ENCODE measurements around the gene SLC6A13. TPM values are rescaled to one million over a fixed set of nuclear protein-coding genes. Genes with fewer than 3 reads are reported as not detected.
"Not testable (repeated sequence)": the region's sequence is repeated elsewhere in the genome, so short reads cannot be mapped to it uniquely, and the experiment has no call there.

The SLC6A13 gene
- not detected for total RNA-seq

DNA sequence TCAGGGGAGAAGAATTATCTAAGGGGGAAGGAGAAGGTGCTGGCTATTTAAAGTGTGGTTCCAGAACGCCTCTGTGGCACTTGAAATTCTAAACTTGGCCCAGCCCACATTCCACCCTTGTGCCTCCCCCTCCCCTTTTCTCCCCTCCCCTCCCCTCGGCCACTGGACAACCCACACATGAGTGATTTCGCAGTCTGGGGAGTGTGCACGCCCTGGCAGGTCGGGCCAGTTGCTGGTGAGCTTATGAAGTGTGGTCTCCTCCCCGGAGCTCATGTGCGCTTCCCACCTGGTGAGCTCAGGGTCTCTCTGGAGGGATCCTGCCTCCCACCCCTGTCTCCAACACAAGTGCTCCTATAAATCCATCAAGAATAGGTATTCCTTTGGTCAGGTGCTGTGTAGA lies at the start of gene SLC6A13:
SLC6A13 (minus strand) TSS at position 20 of the 400 bp plus-strand sequence. CDS start 2,784 bp downstream, outside the sequence.
- no peak for DNase-seq

DNA sequence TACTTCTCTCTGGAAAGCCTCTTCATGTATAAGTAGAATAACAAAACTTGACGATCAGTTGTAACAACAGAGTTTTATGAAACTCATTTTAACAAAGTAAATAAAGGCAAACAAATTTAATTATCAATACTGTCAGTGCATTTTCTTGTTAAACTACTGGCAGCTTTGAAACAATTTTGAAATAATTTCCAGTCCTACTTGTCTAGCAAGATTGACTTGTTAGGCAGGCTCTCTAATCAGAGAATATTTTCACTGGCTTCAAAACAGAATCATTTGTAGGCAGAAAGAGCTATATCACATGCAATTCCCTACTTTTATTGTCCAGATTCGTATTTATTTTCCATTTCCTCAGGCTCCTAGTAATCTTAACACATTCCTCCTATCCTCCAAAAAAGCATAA lies 45.9 kb upstream of the SLC6A13 start:
- no peak for DNase-seq

DNA sequence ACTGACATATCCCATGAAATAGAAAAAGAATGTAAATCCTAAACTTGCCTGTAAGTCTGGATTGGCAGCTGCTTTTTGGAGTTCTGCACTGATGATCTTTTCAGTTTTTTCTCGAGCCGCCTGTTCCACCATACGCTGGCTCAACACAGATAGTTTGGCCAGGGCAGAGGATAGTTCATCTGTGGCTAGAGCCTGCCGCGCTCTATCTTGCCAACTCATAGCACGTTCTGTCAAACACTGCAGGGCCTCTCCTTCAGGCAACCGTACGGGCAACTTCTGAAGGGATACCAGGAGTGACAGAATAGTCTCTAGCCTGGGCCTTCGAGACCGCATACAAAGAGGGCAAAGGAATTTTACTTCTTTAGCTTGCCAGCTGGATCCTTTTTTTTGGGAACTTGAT lies 44.8 kb upstream of the SLC6A13 start:
- DNase-seq = no peak

DNA sequence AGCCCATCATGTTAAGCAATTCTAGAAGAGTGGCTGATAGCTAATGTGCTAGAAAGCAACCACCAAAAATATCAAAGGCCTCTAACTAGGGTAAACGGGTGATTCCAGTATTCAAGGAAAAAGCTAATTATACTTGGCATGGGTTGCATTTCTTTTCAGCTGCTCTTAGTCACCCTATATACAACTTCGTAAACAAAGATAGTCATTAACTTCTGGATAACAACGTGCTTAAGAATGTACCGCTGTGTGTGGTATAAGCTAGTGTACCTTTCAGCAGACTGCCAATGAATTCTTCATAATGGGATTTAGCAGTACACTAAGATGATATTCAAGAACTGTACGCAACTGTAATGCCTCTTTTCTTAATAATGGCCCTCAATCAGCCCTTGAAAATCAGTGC lies 42.2 kb upstream of the SLC6A13 start:
- no peak for DNase-seq

DNA sequence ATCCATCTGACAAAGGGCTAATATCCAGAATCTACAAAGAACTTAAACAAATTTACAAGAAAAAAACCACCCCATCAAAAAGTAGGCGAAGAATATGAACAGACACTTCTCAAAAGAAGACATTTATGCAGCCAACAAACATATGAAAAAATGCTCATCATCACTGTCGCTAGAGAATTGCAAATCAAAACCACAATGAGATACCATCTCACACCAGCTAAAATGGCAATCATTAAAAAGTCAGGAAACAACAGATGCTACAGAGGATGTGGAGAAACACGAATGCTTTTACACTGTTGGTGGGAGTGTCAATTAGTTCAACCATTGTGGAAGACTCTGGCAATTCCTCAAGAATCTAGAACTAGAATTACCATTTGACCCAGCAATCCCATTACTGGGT lies 40.1 kb upstream of the SLC6A13 start:
- DNase-seq = not testable (repeated sequence)

DNA sequence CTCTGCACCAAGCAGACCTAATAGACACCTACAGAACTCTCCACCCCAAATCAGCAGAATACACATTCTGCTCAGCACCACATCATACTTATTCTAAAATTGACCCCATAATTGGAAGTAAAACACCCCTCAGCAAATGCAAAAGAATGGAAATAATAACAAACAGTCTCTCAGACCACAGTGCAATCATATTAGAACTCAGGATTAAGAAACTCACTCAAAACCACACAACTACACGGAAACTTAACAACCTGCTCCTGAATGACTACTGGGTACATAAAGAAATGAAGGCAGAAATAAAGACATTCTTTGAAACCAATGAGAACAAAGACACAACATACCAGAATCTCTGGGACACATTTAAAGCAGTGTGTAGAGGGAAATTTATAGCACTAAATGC lies 37.5 kb upstream of the SLC6A13 start:
- DNase-seq = not testable (repeated sequence)

DNA sequence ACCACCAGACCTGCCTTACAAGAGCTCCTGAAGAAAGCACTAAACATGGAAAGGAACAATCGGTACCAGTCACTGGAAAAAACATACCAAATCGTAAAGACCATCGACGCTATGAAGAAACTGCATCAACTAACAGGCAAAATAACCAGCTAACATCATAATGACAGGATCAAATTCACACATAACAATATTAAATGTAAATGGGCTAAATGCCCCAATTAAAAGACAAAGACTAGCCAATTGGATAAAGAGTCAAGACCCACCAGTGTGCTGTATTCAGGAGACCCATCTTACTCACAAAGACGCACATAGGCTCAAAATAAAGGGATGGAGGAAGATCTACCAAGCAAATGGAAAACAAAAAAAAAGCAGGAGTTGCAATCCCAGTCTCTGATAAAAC lies 36.9 kb upstream of the SLC6A13 start:
- not testable (repeated sequence) for DNase-seq

DNA sequence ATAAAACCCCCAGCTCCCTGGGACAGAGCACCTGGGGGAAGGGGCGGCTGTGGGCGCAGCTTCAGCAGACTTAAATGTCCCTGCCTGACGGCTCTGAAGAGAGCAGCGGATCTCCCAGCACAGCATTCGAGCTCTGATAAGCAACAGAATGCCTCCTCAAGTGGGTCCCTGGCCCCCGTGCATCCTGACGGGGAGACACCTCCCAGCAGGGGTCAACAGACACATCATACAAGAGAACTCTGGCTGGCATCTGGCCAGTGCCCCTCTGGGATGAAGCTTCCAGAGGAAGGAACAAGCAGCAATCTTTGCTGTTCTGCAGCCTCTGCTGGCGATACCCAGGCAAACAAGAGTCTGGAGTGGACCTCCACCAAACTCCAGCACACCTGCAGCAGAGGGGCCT lies 35.4 kb upstream of the SLC6A13 start:
- not testable (repeated sequence) for DNase-seq

DNA sequence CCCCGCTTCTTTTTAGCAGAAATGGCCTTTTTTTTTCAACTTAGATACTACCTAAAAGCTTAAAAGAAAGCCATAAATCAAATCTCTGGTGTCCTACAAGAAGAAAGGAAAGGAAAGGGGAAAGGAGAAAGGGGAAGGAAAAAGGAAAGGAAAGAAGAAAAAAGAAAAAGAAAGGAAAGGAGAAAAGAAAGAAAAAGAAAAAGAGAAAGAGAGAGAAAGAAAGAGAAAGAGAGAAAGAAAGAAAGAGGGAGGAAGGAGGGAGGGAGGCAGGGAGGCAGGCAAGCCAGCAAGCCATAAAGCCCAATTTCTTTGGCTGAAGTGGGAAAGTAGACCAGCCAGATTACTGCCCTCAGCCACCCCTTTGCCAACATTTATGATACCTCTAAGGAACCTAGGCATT lies 32.5 kb upstream of the SLC6A13 start:
- no peak for DNase-seq

DNA sequence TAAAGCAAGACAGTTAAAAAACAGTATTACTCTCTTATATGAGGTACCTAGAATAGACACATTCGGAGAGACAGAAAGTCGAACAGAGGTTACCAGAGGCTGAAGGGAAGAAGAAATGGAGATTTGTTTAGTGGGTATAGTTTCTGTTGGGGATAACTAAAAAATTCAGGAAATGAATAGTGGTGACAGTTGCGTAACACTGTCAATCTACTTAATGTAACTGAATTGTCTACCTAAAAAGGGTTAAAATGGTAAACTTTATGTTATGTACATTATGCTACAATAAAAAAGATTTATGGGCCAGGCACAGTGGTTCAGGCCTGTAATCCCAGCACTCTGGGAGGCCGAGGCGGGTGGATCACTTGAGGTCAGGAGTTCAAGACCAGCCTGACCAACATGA lies 30.6 kb upstream of the SLC6A13 start:
- DNase-seq = no peak

DNA sequence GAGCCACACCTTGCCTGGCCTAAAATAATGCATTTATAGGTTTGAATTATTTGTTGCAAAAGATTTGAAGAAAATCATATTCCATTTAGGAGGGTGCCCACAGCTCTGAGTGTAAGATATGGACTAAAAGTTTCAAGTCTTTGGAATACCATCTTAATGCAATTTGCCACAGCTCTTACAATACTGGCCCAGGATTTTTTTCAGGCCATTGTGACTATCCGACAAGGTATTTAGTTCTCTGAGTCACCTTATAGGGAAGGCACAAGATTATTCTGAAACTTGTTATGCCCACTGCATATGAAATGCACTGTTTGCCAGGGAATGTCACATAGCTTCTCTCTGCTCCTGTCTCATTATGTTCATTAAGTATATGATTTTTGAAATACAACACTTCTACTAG lies 29.6 kb upstream of the SLC6A13 start:
- DNase-seq = no peak

DNA sequence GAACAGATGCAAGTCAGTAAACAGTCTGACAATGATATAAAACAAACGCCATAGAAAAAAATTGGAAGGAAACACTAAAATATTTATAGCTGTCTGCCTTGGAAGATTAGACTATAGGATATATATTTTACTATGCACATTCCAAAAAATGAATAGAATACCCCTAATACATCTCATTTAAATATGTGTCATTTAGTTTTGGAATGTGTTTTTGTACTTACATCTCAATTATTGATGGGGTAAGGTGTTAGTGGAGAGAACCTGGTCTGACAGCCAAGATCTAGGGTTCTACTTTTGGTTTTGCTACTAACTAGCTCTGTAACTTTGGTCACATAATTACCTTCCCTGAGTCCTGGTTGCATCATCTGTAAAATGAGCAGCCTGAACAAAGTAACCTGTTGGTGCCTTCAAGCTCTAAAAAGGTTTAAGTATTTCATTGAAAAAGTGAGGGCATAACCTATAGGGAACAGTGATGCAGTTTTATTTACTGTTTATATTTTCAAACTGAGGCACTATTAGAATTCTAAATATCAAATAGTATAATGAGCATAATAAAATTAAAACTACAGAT lies 28.6 kb upstream of the SLC6A13 start:
- no peak for DNase-seq

DNA sequence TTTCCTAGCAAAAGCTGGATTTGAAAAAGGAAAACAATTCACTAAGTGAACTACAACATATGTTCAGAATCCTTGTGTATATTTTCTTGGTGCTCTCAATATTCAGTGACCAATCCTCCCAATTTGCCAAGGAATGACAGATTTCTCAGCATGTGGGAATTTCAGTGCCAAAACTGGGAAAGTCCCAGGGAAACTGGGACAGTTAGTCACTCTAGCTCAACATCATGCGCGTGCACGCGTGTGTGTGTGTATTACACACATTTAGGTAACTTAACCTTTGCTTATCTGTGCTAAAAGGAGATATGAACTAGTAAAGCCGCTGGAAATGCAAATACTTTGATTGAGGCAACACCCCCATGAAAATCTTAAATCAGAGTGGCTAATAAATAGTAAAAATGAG lies 26.1 kb upstream of the SLC6A13 start:
- DNase-seq = no peak

DNA sequence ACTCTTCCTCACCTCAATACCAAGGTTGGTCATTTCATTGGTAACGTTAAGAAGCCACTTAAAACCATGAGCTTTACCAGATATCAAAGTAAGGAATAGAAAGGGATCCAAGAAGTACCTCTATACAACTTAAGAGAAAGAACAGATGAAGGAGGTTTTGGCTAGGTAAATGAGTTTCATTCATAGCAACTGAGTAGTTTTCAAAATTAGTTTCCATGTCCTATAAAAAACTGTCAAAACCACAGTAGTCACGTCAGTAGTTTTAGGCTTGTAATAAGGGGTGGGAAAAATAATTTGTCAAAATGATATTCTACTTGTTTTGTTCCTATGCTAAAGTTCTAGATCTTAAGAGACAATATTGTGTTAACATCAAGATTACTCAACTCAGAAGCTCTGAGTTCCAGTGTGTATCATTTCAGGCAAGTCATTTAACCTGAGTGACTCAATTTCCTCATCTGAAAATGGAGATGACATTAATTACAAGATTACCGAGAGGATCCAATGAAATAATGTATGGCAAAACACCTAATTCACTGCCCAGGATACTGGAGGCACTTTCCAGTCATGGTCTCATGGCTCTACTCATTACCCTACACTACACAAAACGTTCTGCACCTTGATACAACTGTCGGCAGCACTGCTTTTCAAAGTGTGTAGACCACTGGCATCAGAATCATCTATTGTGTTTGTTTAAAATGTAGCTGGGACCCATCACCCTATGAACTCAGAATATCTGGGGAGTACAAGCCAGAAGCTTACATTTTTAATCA lies 24.1 kb upstream of the SLC6A13 start:
- no peak for DNase-seq

DNA sequence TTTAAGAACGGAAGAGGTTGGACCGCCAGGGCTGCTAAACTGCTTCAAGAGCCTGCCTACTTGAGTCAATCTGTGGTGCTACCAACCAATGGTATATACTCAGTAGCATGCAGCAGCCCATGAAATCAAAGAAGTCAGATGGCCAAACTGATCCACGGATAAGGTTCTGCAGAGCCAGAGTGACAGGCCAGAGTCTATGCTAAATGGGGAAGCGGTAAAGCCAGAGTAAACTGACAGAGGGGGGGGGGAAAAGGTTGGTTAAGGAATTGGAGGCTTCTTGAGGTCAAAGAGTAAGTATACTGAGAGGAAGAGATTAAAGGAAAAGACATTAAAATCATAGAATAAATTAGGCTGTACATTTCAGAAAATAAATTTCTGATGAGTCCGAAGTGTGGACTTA lies 15.4 kb upstream of the SLC6A13 start:
- DNase-seq = no peak

DNA sequence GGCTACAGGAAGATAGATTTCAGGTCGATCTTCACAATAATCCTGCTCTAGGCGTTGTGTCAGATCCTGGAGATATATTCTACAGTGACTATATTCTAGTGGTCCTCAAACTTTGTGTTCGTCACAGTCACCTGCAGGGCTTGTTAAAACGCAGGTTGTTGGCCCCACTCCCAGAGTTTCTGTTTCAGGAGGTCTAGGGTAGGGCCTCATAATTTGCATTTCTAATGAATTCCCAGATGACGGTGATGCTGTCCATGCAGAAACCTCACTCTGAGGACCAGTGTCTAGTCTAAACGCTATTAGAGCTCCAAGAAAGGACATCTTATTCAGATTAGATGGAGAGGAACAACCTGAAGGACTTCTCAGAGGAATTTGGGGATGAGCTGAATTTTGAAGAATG lies 13.2 kb upstream of the SLC6A13 start:
- no peak for DNase-seq

DNA sequence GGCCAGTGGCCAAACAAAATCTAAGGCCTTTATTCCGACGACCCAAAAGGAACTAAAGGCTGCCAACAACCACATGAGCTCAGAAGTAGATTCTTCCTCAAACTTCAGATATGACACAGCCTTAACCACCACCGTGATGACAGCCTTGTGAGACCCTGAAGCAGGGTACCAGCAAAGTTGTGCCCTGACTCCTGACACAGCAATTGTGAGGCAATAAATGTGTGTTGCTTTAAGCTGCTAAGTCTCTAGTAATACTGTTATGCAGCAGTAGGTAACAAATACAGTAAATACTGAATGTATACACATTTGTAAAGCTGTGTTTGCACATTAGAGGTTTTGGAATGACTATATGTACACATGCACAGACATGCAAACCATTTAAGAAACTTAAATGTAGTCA lies 10.7 kb upstream of the SLC6A13 start:
- DNase-seq = no peak

DNA sequence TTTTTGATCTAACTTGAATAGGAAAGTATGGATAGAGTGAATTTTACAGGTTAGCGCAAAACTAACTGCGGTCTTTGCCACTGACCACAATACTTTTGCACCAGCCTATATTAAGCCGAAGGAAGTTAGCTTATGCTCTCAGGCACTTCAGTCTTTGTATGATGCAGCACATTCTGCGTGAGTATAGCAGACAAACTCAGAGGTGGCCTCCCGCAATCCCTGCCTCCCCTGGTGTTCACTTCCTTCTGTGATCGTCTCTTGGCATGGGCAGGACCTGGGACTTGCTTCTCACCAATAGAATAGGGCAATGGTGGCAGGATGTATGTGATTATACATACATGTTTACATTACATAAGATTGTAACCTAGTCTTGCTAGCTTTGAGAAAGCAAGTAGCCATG lies 10.3 kb upstream of the SLC6A13 start:
- no peak for DNase-seq

DNA sequence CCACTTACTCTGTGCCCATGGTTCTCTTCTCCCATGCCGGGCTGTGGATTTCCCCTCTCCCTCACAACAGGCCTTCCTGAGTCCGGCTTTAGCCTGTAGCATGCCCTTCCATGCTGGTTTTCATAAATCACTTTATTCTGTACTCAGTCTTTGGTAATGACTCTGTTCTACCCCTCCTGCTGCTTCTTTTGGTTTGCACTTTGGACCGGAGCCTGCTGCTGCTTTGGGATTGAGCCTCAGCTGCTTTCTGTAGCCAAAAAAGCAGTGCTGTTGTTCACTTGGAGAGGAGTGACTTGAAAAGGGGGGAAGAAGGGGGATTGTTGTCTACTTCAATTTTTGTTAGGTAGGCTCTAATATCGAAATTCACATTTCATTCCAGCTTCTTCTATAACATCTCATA lies 8.5 kb upstream of the SLC6A13 start:
- no peak for DNase-seq

DNA sequence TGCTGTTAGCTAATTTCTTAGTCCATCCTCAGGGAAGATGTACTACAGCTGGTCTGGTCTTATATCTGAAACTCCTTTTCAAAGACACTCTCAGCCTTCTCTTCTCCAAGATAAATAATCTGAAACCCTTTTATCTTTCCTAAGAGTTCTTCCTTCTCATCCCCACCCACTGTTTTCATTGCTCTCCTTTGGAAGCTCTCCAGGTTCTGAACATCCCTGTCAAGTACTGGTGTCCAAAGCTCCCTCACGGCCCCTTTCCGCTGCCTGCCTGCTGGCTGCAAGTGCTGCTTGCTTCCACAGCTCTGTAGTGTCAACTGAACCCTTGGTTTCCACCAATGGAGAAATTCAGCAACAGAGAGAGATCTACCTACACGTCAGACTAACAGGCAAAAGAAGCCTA lies 6.6 kb upstream of the SLC6A13 start:
- DNase-seq = no peak

DNA sequence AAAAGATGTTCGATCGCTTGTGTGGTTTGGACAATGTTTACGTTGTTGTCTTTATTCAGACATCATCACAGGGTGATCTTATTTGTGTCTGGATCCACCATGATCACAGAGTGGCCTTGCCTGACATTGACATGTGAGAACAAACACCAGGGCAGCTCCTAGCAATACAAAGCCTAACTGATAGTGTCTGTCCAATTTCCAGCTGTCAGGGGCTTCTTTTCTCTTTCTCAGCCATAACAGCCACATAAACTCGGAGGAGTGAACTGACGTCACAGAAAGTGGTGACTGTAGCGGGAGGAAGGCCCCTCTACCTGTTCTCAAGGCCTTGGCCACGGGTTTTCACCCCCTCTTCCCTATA lies 5.8 kb upstream of the SLC6A13 start:
- DNase-seq = no peak

DNA sequence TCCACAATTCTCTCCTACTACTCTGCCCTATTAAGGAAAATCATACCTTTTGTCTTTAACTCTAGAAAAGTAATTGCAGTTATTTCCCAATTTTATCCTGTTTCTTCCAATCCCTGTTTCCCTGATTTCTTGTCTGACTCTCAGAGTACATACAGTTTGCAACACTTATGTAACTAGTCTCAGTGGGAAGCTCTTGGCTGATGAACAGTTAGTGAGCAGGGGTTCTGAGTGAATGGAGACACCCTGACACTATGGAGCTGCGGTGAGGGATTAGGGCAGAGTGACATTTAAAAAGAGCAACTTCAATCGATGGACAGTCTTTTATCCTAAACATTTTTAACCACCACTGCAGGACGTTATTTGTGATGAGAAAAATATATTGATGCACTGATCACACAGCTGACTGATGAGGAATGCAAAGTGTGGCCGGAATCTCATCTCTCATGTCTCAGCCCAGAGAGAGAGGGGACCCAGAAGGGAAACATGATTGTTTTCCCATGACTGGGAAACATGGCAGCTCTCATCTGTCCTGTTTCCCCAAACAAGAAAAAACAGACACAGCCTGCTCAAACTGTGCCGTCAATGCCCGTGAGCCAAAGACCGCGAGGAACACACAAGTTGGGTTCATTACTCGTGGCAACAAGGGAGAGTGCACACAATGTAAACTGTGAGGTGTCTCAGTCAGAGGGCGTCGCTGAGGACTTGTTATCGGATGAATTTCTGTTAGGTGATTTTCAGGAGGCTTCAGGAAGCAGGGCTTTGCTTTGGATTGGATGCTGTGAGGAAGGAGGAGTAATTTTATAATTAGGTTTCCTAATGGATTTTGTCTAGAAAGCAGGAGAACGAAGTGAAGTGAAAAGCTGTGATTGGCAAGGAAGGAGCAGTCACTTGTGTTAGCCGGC lies 5.2 kb upstream of the SLC6A13 start:
- DNase-seq = no peak

DNA sequence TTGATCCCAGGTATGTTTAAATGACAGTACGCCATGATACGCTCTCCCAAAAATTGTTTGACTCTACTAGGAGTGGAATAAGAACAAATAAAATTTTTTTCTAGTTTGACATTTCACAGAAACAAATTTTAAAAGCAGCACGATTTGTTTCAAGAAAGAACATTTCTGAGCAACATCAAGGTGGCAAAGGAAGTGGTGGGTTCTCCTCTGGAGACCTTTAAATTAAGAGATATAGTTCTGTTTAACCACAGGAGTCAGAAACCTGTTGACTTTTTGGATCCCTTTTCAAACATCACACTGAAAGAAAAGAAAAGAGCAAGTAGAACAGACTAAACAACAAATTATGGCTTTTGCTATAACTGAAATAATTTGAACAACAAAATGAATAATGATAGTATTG lies 2.5 kb upstream of the SLC6A13 start:
- DNase-seq = no peak

DNA sequence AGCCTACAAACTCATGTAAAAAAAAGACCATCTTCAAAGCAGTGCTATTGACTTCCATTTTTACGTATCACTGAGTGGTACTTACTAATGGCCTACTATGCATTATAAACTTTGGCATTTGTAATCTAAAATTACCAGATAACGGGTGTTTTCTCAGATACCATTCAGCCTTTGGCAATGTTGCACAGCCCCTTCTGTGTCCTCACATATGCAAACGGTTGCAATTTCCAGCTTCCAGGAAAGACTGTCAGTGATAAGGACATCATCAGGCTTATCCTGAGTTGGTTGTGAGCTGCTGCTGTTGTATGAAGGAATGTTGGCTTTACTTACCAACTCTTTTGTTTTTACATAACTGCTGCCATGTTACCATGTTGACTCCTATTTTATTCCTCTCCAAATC lies 1.6 kb upstream of the SLC6A13 start:
- DNase-seq = no peak
